HCT116 (cell line): ENCODE data around the gene IQGAP3. TPM values are rescaled to one million over a fixed set of nuclear protein-coding genes. Genes with fewer than 3 reads are reported as not detected.

ENCODE experiments used
- ATAC-seq: fragments of 200-7000 bp; cut with Tn5 transposase; 2 replicates; pipeline ENCODE4 v1.9.1; 2020; ENCODE audit warnings: mild to moderate bottlenecking, moderate library complexity
- BruUV-seq: library from RNA; stranded (reverse); fragments of 400-500 nt; replicated peaks from 2 replicates; lab custom pipeline; 2021; lab: Mats Ljungman, UMichigan
- CTCF ChIA-PET: fragments of 300-600 bp; sonication (Branson Sonifier 250); formaldehyde crosslinking; loops from one replicate; lab custom pipeline; 2021; ENCODE audit warnings: antibody characterized with exemption; lab: Charles Lee
- POLR2A ChIA-PET: fragments of 300-600, 350-600 bp; sonication (Branson Sonifier 250); formaldehyde crosslinking; loops from one replicate; lab custom pipeline; 2021; ENCODE audit warnings: antibody characterized with exemption; lab: Charles Lee
- RAD21 ChIA-PET, 2 experiments: fragments of 300-600 bp; sonication (Branson Sonifier 250); formaldehyde crosslinking; loops; one replicate each; lab custom pipeline; 2023; ENCODE audit warnings: low total read pairs in 2 of 2; ENCODE audit not compliant: uncharacterized antibody in 2 of 2, unreplicated experiment in 2 of 2, low non-redundant PET in 1 of 2; lab: Charles Lee
- DNase-seq: peaks from one replicate; pipeline ENCODE4 v3.0.0-alpha.2; 2010; ENCODE audit warnings: low read depth, low spot score
- H2AFZ ChIP-seq: fragments of 200-600 bp; shearing (Covaris generic), sonication (generic); 2 replicates; pipeline ENCODE4 v1.6.1; 2017; ENCODE audit warnings: low read depth, mixed run types, mixed read lengths, antibody characterized with exemption, low read length; ENCODE audit not compliant: poor library complexity, severe bottlenecking
- H3K27ac ChIP-seq: 2 replicates; pipeline ENCODE4 v1.5.1; 2012; ENCODE audit warnings: low read depth, low read length
- H3K27me3 ChIP-seq: fragments of 200-600 bp; sonication (generic); 2 replicates; pipeline ENCODE4 v1.6.1; 2016; ENCODE audit warnings: mixed run types, low read length, mixed read lengths; ENCODE audit not compliant: insufficient read depth
- H3K36me3 ChIP-seq, 2 experiments: fragments of 200-500 bp in 1 of 2; fragments of 200-600 bp in 1 of 2; sonication (Bioruptor generic) in 1 of 2; sonication (generic) in 1 of 2; 2 replicates each; pipeline versions ENCODE4 v1.5.1 to v1.6.1; 2014 to 2016; ENCODE audit warnings: low read length in 2 of 2, inconsistent platforms in 1 of 2, mixed read lengths in 1 of 2, mixed run types in 1 of 2; ENCODE audit not compliant: insufficient read depth in 2 of 2, control insufficient read depth in 1 of 2
- H3K4me1 ChIP-seq, 2 experiments: fragments of 200-600 bp in 1 of 2; sonication (generic) in 1 of 2; 2 replicates each; pipeline versions ENCODE4 v1.5.1 to v1.6.1; 2012 to 2017; ENCODE audit warnings: low read length in 2 of 2, inconsistent platforms in 1 of 2, mild to moderate bottlenecking in 1 of 2, mixed read lengths in 1 of 2, mixed run types in 1 of 2, moderate library complexity in 1 of 2; ENCODE audit not compliant: insufficient read depth in 2 of 2, control insufficient read depth in 1 of 2
- H3K4me2 ChIP-seq: fragments of 200-600 bp; sonication (generic); 2 replicates; pipeline ENCODE4 v1.6.1; 2017; ENCODE audit warnings: mixed run types, low read length, mixed read lengths
- H3K4me3 ChIP-seq, 2 experiments: fragments of 200-600 bp in 1 of 2; sonication (generic) in 1 of 2; replicated peaks in 1 of 2; 2 replicates each; pipeline ENCODE4 v1.5.1; 2011 to 2016; ENCODE audit warnings: low read length in 2 of 2, control low read depth in 1 of 2, low read depth in 1 of 2, mild to moderate bottlenecking in 1 of 2, mixed read lengths in 1 of 2, mixed run types in 1 of 2
- H3K79me2 ChIP-seq: fragments of 200-600 bp; sonication (generic); 2 replicates; pipeline ENCODE4 v1.6.1; 2017; ENCODE audit warnings: mild to moderate bottlenecking, mixed run types, low read length, moderate library complexity, mixed read lengths; ENCODE audit not compliant: insufficient read depth
- H3K9ac ChIP-seq: fragments of 200-600 bp; sonication (generic); 2 replicates; pipeline ENCODE4 v1.6.1; 2016; ENCODE audit warnings: low read length, mixed read lengths
- H3K9me2 ChIP-seq: fragments of 200-600 bp; sonication (generic), shearing (Covaris generic); 2 replicates; pipeline ENCODE4 v1.6.1; 2017; ENCODE audit warnings: mixed run types, mild to moderate bottlenecking, moderate library complexity; ENCODE audit not compliant: insufficient read depth
- H3K9me3 ChIP-seq, 2 experiments: fragments of 200-500 bp in 1 of 2; fragments of 200-600 bp in 1 of 2; sonication (Bioruptor generic) in 1 of 2; sonication (generic) in 1 of 2; 2 replicates each; pipeline ENCODE4 v1.6.1; 2014 to 2017; ENCODE audit warnings: low read length in 2 of 2, mixed read lengths in 2 of 2, inconsistent platforms in 1 of 2, low read depth in 1 of 2, mild to moderate bottlenecking in 1 of 2, mixed run types in 1 of 2, moderate library complexity in 1 of 2; ENCODE audit not compliant: control insufficient read depth in 1 of 2, insufficient read depth in 1 of 2
- H4K20me1 ChIP-seq: fragments of 200-600 bp; sonication (generic), shearing (Covaris generic); 2 replicates; pipeline ENCODE4 v1.6.1; 2017; ENCODE audit warnings: mixed run types, mild to moderate bottlenecking, moderate library complexity; ENCODE audit not compliant: insufficient read depth
- CEBPB ChIP-seq: IDR thresholded peaks from 2 replicates; pipeline ENCODE4 v1.6.1; 2012; ENCODE audit warnings: low read depth
- EGR1 ChIP-seq: IDR thresholded peaks from 2 replicates; pipeline ENCODE4 v1.6.1; 2012; ENCODE audit warnings: low read depth
- EZH2phosphoT487 ChIP-seq: fragments of 200-600 bp; IDR thresholded peaks from 2 replicates; pipeline ENCODE4 v1.6.1; 2018; ENCODE audit warnings: antibody characterized with exemption, borderline replicate concordance
- FOSL1 ChIP-seq: IDR thresholded peaks from 2 replicates; pipeline ENCODE4 v1.6.1; 2012; ENCODE audit warnings: low read depth
- JUND ChIP-seq: IDR thresholded peaks from 2 replicates; pipeline ENCODE4 v1.6.1; 2012
- POLR2A ChIP-seq: IDR thresholded peaks from 2 replicates; pipeline ENCODE4 v1.7.0; 2011; ENCODE audit warnings: borderline replicate concordance; ENCODE audit not compliant: insufficient read depth, insufficient read length; ENCODE audit errors: extremely low read depth
- SIN3A ChIP-seq: IDR thresholded peaks from 2 replicates; pipeline ENCODE4 v1.6.1; 2012; ENCODE audit warnings: low read depth
- SP1 ChIP-seq: IDR thresholded peaks from 2 replicates; pipeline ENCODE4 v1.6.1; 2012; ENCODE audit warnings: low read depth
- ZFX ChIP-seq: fragments of 450-650 bp; IDR thresholded peaks from 2 replicates; pipeline ENCODE4 v1.6.1; 2017
- ZNF274 ChIP-seq: fragments of 200-500 bp; sonication (Bioruptor generic); IDR thresholded peaks from 2 replicates; pipeline ENCODE4 v1.6.1; 2014; ENCODE audit warnings: mild to moderate bottlenecking, low read depth, low read length, inconsistent platforms
- intact Hi-C: fragments of 100-400 bp; cut with micrococcal nuclease; formaldehyde crosslinking; loops from 2 replicates; pipeline ENCODE4 v1.10.0; 2022
- total RNA-seq: library from RNA; stranded (reverse); gene quantifications from one replicate; pipeline ENCODE4 v1.2.1, GENCODE V29; 2021; ENCODE audit not compliant: unreplicated experiment
- TF ChIP-seq, protein P1 (sequence below), 3 experiments: fragments of 200-600 bp in 1 of 3; sonication (generic) in 1 of 3; IDR thresholded peaks in 2 of 3; conservative IDR thresholded peaks in 1 of 3; 2 replicates each; pipeline ENCODE4 v1.5.1; 2012 to 2017; ENCODE audit warnings: low read depth in 2 of 3, low read length in 2 of 3, antibody characterized with exemption in 1 of 3, borderline replicate concordance in 1 of 3, control low read depth in 1 of 3, mild to moderate bottlenecking in 1 of 3, mixed read lengths in 1 of 3, mixed run types in 1 of 3, moderate library complexity in 1 of 3; ENCODE audit not compliant: insufficient read depth in 1 of 3
- TF ChIP-seq, protein P2 (sequence below): IDR thresholded peaks from 2 replicates; pipeline ENCODE4 v1.6.1; 2011; ENCODE audit warnings: mild to moderate bottlenecking, low read length, moderate library complexity; ENCODE audit not compliant: insufficient replicate concordance; ENCODE audit errors: extremely low read depth

Gene IQGAP3
- total RNA-seq, 1 experiment from 2014 or later = 38.8 TPM

DNA sequence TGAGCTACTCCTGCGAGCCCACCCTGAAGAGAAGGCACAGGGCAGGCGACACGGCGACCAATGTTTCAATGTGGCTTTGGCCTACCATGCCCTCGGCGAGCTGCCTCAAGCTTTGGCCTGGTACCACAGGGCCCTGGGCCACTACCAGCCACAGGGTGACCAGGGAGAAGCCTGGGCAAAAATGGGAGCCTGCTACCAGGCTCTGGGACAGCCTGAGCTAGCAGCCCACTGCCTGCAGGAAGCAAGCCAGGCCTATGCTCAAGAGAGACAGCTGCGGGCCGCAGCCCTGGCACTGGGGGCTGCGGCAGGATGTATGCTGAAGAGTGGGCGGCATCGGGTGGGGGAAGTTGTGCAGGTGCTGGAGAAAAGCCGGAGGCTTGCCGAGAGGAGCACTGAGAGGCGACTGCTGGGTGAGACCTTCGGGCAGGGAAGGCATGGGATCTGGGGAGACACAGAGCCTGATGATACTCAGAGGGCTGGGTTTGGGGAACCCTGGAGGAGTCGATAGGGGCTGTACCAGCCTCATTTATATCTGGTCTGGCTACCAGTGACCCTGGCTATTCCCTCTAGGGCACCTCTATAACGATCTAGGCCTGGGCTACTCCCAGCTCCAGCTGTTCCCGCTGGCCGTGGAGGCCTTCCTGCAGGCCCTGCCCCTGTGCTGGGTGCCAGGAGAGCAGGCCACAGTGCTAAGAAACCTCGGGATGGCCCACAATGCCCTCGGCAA, 9.5 kb upstream of the IQGAP3 start:
- H4K20me1 ChIP-seq = no peaks in the 10 kb centered on the region
- no peak overlapping the region for H3K27ac ChIP-seq
- no peak overlapping the region for H3K9ac ChIP-seq
- no peaks in the 10 kb centered on the region for H3K79me2 ChIP-seq
- H3K27me3 ChIP-seq = no peaks in the 10 kb centered on the region
- H3K9me3 ChIP-seq = no peaks in the 10 kb centered on the region
- ChIA-PET RAD21 (no interaction called here), POLR2A (no interaction called here), CTCF (no interaction called here)
- no TSS peak for BruUV-seq
- no peak for DNase-seq
- no peak for TF ChIP-seq CEBPB
- TF ChIP-seq EGR1 = no peak
- no peak for TF ChIP-seq FOSL1
- TF ChIP-seq ZFX = no peak
- TF ChIP-seq SP1 = no peak
- TF ChIP-seq, protein P1, sequence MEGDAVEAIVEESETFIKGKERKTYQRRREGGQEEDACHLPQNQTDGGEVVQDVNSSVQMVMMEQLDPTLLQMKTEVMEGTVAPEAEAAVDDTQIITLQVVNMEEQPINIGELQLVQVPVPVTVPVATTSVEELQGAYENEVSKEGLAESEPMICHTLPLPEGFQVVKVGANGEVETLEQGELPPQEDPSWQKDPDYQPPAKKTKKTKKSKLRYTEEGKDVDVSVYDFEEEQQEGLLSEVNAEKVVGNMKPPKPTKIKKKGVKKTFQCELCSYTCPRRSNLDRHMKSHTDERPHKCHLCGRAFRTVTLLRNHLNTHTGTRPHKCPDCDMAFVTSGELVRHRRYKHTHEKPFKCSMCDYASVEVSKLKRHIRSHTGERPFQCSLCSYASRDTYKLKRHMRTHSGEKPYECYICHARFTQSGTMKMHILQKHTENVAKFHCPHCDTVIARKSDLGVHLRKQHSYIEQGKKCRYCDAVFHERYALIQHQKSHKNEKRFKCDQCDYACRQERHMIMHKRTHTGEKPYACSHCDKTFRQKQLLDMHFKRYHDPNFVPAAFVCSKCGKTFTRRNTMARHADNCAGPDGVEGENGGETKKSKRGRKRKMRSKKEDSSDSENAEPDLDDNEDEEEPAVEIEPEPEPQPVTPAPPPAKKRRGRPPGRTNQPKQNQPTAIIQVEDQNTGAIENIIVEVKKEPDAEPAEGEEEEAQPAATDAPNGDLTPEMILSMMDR (IDR thresholded peaks at IDR 0.05 in 2 of 3, conservative IDR thresholded peaks at IDR 0.05 in 1 of 3; ENCODE audit: borderline replicate concordance in 1 of 3, insufficient read depth in 1 of 3, low read depth in 2 of 3, low read length in 2 of 3) = no peak
- no peak overlapping the region for H2AFZ ChIP-seq
- no peak overlapping the region for H3K4me3 ChIP-seq
- intact Hi-C loops = no loop called here
- no peaks in the 10 kb centered on the region for H3K36me3 ChIP-seq
- ATAC-seq = no peak
- H3K4me2 ChIP-seq = no peak overlapping the region
- peaks cover 11 to 18% of the 10 kb centered on the region in 2 experiments for H3K4me1 ChIP-seq
- H3K9me2 ChIP-seq = no peaks in the 10 kb centered on the region

DNA sequence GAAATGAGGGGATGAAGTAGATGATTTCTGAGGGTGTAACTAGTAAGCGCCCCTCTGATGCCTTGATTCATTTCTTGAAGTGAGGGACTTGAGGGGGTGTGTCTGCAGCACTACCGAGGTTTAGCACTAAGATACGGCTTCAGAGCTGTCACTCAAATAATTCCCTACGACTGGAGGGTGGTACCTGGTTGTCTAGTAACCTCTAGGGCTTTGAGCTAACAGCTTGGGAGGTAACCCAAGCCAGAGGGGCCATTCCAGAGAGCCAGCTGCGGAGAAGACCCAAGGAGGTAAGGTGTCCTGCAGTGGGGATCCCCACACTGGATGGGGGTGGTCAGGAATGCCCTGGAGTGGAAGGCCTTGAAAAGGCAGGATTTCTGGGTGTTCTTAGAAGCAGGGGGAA, 7.1 kb upstream of the IQGAP3 start, which contains the start of gene TTC24:
Gene TTC24, plus strand, starts transcription at position 252 of the 400 bp plus-strand sequence. CDS start 1,642 bp downstream, outside the sequence.
- Histone ChIP-seq H3K27ac (no peak within 1 kb of the TSS), H3K79me2 (no peaks in the 10 kb centered on the region), H3K27me3 (no peaks in the 10 kb centered on the region), H3K36me3 (no peaks in the 10 kb centered on the region), H3K9me3 (no peaks in the 10 kb centered on the region), H3K4me1 (peaks cover 4 to 9% of the 10 kb centered on the region in 2 experiments), H4K20me1 (no peaks in the 10 kb centered on the region), H3K4me2 (no peak within 1 kb of the TSS)
- POLR2A ChIA-PET = interaction anchor here (1.2 kb wide), 1 partner anchor 13 kb away, joined by 4 read pairs; no protein-coding TSS in a partner anchor
- intact Hi-C loops = no loop called here
- ATAC-seq = no peak
- CTCF ChIA-PET = no interaction called here
- BruUV-seq = no TSS peak
- RAD21 ChIA-PET = no interaction called here
- TF ChIP-seq ZNF274 (no peak), EZH2phosphoT487 (no peak), SIN3A (no peak), CEBPB (no peak), JUND (no peak), POLR2A (no peak), ZFX (no peak), EGR1 (no peak)
- TF ChIP-seq, protein P1 (IDR thresholded peaks at IDR 0.05 in 2 of 3, conservative IDR thresholded peaks at IDR 0.05 in 1 of 3; ENCODE audit: borderline replicate concordance in 1 of 3, insufficient read depth in 1 of 3, low read depth in 2 of 3, low read length in 2 of 3) = no peak
- TF ChIP-seq, protein P2, sequence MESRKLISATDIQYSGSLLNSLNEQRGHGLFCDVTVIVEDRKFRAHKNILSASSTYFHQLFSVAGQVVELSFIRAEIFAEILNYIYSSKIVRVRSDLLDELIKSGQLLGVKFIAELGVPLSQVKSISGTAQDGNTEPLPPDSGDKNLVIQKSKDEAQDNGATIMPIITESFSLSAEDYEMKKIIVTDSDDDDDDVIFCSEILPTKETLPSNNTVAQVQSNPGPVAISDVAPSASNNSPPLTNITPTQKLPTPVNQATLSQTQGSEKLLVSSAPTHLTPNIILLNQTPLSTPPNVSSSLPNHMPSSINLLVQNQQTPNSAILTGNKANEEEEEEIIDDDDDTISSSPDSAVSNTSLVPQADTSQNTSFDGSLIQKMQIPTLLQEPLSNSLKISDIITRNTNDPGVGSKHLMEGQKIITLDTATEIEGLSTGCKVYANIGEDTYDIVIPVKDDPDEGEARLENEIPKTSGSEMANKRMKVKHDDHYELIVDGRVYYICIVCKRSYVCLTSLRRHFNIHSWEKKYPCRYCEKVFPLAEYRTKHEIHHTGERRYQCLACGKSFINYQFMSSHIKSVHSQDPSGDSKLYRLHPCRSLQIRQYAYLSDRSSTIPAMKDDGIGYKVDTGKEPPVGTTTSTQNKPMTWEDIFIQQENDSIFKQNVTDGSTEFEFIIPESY = no peak
- TF ChIP-seq, all 23 proteins: peak for 0
- H2AFZ ChIP-seq = no peak within 1 kb of the TSS
- DNase-seq = no peak
- no peaks in the 10 kb centered on the region for H3K9me2 ChIP-seq
- no peak within 1 kb of the TSS for H3K9ac ChIP-seq
- H3K4me3 ChIP-seq = no peak within 1 kb of the TSS
